ENCODE data around the gene NANOS2.
"Not testable (repeated sequence)": the region's sequence is repeated elsewhere in the genome, so short reads cannot be mapped to it uniquely, and the experiment has no call there.

NANOS2 gene

DNA sequence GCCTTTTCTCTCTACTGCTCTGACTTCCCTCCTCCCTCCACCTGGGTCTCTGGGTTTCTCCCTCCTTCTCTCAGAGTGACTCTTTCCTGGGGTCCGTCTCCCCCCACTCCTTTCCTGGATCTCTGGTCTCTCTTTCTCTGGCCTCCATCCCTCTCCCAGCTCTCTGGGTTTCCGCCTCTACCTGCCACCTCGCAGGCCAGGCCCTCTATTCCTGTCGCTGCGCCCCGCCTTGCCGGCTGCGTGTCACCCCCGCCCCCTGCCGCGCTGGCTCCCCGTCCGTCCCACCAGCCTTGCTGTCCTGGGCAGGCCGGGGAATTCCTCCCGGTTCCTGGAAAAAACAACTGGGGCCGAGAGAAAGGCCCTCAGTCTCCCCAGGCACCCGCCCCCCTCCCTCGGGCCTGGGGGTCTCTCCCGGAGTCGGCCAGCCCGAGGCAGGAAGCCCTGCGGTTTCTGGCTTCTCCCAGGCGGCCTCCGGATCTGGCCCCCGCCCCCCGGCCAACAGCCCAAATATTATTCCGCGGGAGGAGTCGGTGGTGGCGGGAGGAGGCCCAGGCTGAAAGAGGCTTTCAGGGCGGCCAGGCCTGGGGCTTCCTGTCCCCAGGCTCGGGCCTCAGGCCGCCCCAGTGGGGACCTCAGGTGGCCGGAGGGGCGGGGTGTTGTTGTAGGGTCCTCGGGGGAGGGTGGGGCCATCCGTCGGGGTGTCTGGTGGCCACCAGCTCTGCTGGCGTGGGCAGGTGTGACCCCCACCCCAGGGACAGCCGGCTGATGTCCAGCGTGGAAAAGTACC is 38.0 kb downstream of the NANOS2 start:
- DNase-seq (ENCODE audit: low read depth in 2 of 3, low spot score in 1 of 3): no peak

DNA sequence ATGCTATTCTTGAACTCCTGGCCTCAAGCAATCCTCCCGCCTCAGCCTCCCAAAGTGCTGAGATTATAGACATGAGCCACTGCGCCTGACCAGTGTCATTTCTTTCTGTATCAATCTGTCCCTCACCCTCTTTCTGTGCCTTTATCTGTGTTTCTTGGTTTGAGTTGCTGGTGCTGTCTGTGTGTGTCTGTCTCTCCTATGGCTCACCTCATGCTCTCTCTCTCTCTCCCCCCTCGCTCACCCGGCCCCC is 38.5 kb downstream of the NANOS2 start:
- DNase-seq (ENCODE audit: low read depth in 2 of 3, low spot score in 1 of 3): peak in 1 of 3 donors; percentile 36

DNA sequence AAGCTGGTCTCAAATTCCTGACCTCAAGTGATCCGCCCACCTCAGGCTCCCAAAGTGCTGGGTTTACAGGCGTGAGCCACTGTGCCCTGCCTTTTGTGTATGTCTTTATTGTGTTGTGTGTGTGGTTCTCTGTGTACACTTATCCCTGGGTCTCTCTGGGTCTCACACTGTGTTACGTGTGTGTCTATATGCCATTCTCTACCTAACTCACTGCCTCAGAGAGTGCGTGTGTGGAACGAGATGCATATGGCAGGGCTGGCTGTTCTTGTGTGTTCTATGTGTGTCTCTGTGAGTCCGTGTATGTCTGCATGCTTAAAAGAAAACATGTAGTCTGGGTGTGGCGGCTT is 40.0 kb downstream of the NANOS2 start:
- DNase-seq (ENCODE audit: low read depth in 2 of 3, low spot score in 1 of 3): no peak

DNA sequence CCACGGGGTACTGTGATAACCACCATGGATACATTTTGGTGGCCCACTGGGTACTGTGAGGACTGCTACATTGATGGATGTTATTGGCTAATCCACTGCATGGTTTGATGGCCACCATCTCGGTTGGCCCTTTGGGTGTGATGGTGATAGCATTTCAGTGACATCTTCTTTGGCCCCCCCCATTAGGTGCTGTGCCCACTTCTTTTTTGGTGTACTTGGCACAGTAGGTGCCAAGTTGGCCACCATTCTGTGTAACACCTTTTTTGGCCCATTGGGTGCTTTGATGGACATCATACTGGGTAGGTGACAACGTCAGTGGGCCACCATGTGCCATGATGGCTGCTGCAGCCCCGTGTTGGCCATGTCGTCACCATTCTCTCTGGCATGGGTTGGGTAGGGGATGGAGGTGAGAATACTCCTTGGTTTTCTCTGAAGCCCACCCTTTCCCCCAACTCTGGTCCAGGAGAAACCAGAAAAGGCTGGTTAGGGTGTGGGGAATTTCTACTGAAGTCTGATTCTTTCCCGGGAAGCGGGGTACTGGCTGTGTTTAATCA is 41.3 kb downstream of the NANOS2 start:
- no peak for DNase-seq (ENCODE audit: low read depth in 2 of 3, low spot score in 1 of 3)

DNA sequence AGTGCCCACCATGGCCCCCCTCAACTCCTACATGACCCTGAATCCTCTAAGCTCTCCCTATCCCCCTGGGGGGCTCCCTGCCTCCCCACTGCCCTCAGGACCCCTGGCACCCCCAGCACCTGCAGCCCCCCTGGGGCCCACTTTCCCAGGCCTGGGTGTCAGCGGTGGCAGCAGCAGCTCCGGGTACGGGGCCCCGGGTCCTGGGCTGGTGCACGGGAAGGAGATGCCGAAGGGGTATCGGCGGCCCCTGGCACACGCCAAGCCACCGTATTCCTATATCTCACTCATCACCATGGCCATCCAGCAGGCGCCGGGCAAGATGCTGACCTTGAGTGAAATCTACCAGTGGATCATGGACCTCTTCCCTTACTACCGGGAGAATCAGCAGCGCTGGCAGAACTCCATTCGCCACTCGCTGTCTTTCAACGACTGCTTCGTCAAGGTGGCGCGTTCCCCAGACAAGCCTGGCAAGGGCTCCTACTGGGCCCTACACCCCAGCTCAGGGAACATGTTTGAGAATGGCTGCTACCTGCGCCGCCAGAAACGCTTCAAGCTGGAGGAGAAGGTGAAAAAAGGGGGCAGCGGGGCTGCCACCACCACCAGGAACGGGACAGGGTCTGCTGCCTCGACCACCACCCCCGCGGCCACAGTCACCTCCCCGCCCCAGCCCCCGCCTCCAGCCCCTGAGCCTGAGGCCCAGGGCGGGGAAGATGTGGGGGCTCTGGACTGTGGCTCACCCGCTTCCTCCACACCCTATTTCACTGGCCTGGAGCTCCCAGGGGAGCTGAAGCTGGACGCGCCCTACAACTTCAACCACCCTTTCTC is 42.3 kb downstream of the NANOS2 start:
- no peak for DNase-seq (ENCODE audit: low read depth in 2 of 3, low spot score in 1 of 3)

- no peak for DNase-seq (ENCODE audit: low read depth in 2 of 3, low spot score in 1 of 3)
These were observed 43.8 kb downstream of the NANOS2 start for GRCh38 chr19:45870798-45871197.

GRCh38 chr19:45867241-45867640 is 47.3 kb downstream of the NANOS2 start:
- DNase-seq (ENCODE audit: low read depth in 2 of 3, low spot score in 1 of 3): not testable (repeated sequence)

DNA sequence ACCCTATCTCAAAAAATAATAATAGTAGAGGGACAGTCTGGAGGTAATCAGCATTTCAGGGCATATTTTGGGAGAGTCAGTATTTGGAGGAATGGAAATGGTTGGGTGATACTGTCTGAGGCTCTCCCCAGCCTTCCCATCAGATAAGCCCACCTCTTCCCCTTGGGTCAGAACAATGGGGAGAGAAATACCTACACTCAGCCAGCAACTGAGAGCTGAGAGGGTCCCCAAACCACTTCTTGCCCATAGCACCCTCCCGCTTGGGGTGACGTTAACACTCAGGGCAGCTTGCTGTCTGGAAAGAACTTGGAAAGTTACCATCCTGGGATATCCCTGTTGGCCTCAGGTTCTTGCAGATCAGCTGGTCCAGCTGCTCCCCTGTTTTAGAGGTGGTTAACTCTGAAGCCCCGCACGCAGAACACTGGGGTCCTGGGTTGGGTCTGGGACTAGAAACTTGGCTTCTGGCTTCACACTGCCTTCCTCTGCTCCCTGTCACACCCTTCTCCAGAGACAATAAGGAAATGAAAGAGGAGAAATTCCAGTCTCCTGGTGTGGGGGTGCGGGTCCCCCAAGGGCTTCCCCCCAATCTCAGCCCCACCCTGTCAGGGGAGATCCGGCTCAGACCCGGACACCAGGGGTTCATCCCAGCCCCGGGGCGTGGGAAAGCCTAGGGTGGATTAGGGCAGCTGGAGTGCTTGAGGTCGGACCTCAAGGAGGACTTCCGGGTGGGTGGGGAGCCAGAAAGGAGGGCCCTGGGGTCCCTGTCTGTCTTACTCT is 48.0 kb downstream of the NANOS2 start:
- no peak for DNase-seq (ENCODE audit: low read depth in 2 of 3, low spot score in 1 of 3)

GRCh38 chr19:45865269-45865948 is 49.2 kb downstream of the NANOS2 start:
- no peak for DNase-seq (ENCODE audit: low read depth in 2 of 3, low spot score in 1 of 3)

DNA sequence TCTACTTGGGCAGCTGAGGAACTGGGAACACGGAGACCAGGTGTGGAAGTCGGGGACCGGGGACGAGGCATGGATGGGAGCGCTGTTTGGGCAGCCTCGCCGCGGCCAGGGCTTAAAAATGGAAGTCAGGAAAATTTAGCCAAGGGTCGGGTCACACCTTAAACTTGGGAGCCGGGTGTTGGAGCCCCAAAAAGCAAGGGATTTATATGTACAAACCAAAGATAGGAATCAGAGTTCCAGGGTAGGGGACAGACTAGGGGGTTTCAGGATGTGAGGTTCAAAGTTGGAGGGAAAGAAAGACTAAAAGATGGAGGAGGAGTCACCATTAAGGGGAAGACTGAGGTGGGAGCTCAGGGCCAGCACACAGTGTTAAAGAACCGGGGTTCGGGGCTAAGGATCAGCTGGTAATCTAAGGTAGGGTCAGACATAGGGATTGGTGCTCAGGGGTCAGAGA is 49.9 kb downstream of the NANOS2 start:
- no peak for DNase-seq (ENCODE audit: low read depth in 2 of 3, low spot score in 1 of 3)

- peak in 1 of 3 donors; percentile 56 for DNase-seq (ENCODE audit: low read depth in 2 of 3, low spot score in 1 of 3)
These were observed 50.5 kb downstream of the NANOS2 start, which contains the start of gene FOXA3 for GRCh38 chr19:45863840-45864628. TSS of gene FOXA3 (plus strand) at chr19:45864326. CDS start at chr19:45864457, 131 bp downstream.

DNA sequence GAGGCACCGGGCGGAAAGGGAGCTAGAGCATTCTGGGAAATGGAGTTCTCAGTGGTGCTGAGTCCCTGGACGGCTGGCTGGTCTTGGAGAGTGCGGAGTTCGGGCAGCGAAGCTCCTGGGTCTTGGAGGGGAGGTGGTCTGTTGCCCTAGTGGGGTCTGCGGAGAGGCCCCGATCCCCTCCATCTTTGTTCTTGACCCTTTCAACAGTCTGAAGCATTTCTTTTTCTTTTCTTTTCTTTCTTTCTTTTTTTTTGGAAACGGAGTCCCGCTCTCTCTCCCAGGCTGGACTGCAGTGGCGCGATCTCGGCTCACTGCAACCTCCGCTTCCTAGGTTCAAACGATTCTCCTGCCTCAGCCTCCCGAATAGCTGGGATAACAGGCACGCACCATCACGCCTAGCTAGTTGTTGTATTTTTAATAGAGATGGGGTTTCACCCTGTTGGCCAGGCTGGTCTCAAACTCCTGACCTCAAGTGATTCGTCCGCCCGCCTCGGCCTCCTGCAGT is 51.2 kb downstream of the NANOS2 start:
- DNase-seq (ENCODE audit: low read depth in 2 of 3, low spot score in 1 of 3): no peak
